K562 (cell line): ENCODE measurements around the gene HPCAL1. TPM values are rescaled to one million over a fixed set of nuclear protein-coding genes. Genes with fewer than 3 reads are reported as not detected.

Experiments used
- BCL6 ChIP-seq: fragments of 250-450 bp; sonication (Bioruptor Pico); IDR thresholded peaks from 2 replicates; pipeline ENCODE4 v1.4.0; 2020
- CBX5 ChIP-seq: IDR thresholded peaks from 2 replicates; pipeline ENCODE4 v1.6.1; 2014; ENCODE audit warnings: low read depth, borderline replicate concordance
- CREB3 ChIP-seq: fragments of 450-650 bp; conservative IDR thresholded peaks from 2 replicates; pipeline ENCODE4 v1.6.1; 2016; ENCODE audit warnings: missing genetic modification characterization, low read depth, mild to moderate bottlenecking, missing compliant biosample characterization, moderate library complexity
- DIDO1 ChIP-seq: fragments of 450-650 bp; IDR thresholded peaks from 2 replicates; pipeline ENCODE4 v1.6.1; 2016; ENCODE audit warnings: low read depth, missing biosample characterization, missing genetic modification characterization
- DNMT1 ChIP-seq: fragments of 450-650 bp; IDR thresholded peaks from 2 replicates; pipeline ENCODE4 v1.6.1; 2016; ENCODE audit warnings: antibody characterized with exemption, mild to moderate bottlenecking
- ETV5 ChIP-seq: sonication (generic); formaldehyde crosslinking; IDR thresholded peaks from 2 replicates; pipeline ENCODE4 v1.4.0; 2020; ENCODE audit warnings: low read depth, mild to moderate bottlenecking, missing genetic modification reagents
- HDAC1 ChIP-seq, 2 experiments: fragments of 450-650 bp; IDR thresholded peaks; 2 replicates each; pipeline ENCODE4 v1.6.1; 2016 to 2017; ENCODE audit warnings: inconsistent platforms in 1 of 2, mild to moderate bottlenecking in 1 of 2, moderate library complexity in 1 of 2
- HDGF ChIP-seq: fragments of 450-650 bp; IDR thresholded peaks from 2 replicates; pipeline ENCODE4 v1.6.1; 2016
- HINFP ChIP-seq: fragments of 450-650 bp; conservative IDR thresholded peaks from 2 replicates; pipeline ENCODE4 v1.6.1; 2016; ENCODE audit warnings: missing genetic modification characterization, low read depth, mild to moderate bottlenecking, control low read depth, missing compliant biosample characterization
- JUND ChIP-seq, 2 experiments: IDR thresholded peaks; 2 replicates in 1 of 2; 3 replicates in 1 of 2; pipeline ENCODE4 v1.6.1; 2011; ENCODE audit warnings: borderline replicate concordance in 2 of 2, low read depth in 2 of 2, low read length in 2 of 2, improper control_type of control experiment in 1 of 2, missing biosample characterization in 1 of 2, missing genetic modification characterization in 1 of 2, missing genetic modification reagents in 1 of 2
- KLF1 ChIP-seq: fragments of 450-650 bp; IDR thresholded peaks from 2 replicates; pipeline ENCODE4 v1.6.1; 2016; ENCODE audit warnings: missing genetic modification characterization, missing compliant biosample characterization
- MED1 ChIP-seq: sonication (generic); formaldehyde crosslinking; IDR thresholded peaks from 2 replicates; pipeline ENCODE4 v1.8.1; 2023; ENCODE audit warnings: missing genetic modification reagents, borderline replicate concordance
- MNT ChIP-seq, 2 experiments: fragments of 450-650 bp; conservative IDR thresholded peaks; 2 replicates each; pipeline ENCODE4 v1.6.1; 2017; ENCODE audit warnings: mild to moderate bottlenecking in 2 of 2, moderate library complexity in 2 of 2
- MTF1 ChIP-seq: fragments of 250-450 bp; sonication (Bioruptor Pico); IDR thresholded peaks from 2 replicates; pipeline ENCODE4 v1.9.0; 2021; ENCODE audit warnings: moderate library complexity, mild to moderate bottlenecking, inconsistent platforms, borderline replicate concordance
- PCBP1 ChIP-seq: fragments of 200-400 bp; formaldehyde crosslinking; IDR thresholded peaks from 2 replicates; pipeline ENCODE4 v1.6.1; 2018; ENCODE audit warnings: mild to moderate bottlenecking, low read depth, low read length; ENCODE audit not compliant: poor library complexity, severe bottlenecking
- POLR2AphosphoS5 ChIP-seq: IDR thresholded peaks from 2 replicates; pipeline ENCODE4 v1.6.1; 2011; ENCODE audit warnings: mild to moderate bottlenecking, low read depth, low read length, moderate library complexity; ENCODE audit not compliant: control insufficient read depth, insufficient read depth
- RFX1 ChIP-seq: fragments of 450-650 bp; IDR thresholded peaks from 2 replicates; pipeline ENCODE4 v1.6.1; 2016; ENCODE audit warnings: mild to moderate bottlenecking, moderate library complexity
- TAF15 ChIP-seq: fragments of 200-400 bp; formaldehyde crosslinking; IDR thresholded peaks from 2 replicates; pipeline ENCODE4 v1.6.1; 2017; ENCODE audit warnings: mild to moderate bottlenecking, low read depth, low read length, moderate library complexity
- ZNF551 ChIP-seq: fragments of 250-450 bp; sonication (Bioruptor Pico); IDR thresholded peaks from 2 replicates; pipeline ENCODE4 v1.5.0; 2021; ENCODE audit warnings: mild to moderate bottlenecking, moderate library complexity
- ZNF584 ChIP-seq: fragments of 200-800 bp; sonication (Bioruptor generic); IDR thresholded peaks from 2 replicates; pipeline ENCODE4 v1.6.1; 2016; ENCODE audit warnings: low read depth, mild to moderate bottlenecking, missing genetic modification characterization, missing compliant biosample characterization
- ZNF740 ChIP-seq, 3 experiments: fragments of 200-800 bp in 1 of 3; sonication (Bioruptor generic) in 1 of 3; sonication (generic) in 1 of 3; formaldehyde crosslinking in 1 of 3; IDR thresholded peaks; 2 replicates each; pipeline versions ENCODE4 v1.6.1 to v1.8.0; 2016 to 2022; ENCODE audit warnings: mild to moderate bottlenecking in 2 of 3, missing compliant biosample characterization in 2 of 3, missing genetic modification characterization in 2 of 3, missing genetic modification reagents in 1 of 3
- ZNF764 ChIP-seq: fragments of 250-450 bp; sonication (Bioruptor Pico); IDR thresholded peaks from 2 replicates; pipeline ENCODE4 v1.4.0; 2020; ENCODE audit warnings: low read depth, mild to moderate bottlenecking, moderate library complexity
- ZNF830 ChIP-seq: fragments of 250-450 bp; sonication (Bioruptor Pico); IDR thresholded peaks from 2 replicates; pipeline ENCODE4 v1.5.0; 2021; ENCODE audit warnings: mild to moderate bottlenecking
- polyA plus RNA-seq, 8 experiments: library from polyadenylated mRNA; depleted of rRNA in 4 of 8; stranded (reverse) in 5 of 8; unstranded in 3 of 8; fragments of >200 nt; fragmentation: Nextera tagmentation in 2 of 8; fragmentation: Illumina TruSeq in 1 of 8; extraction: Ambion mirVana in 2 of 8; extraction: Trizol in 1 of 8; gene quantifications; 2 replicates each; pipeline versions ENCODE4 v1.2.1 to v1.2.3, GENCODE V29; 2011 to 2014; ENCODE audit warnings: inconsistent platforms in 1 of 8, missing spikeins in 1 of 8
- total RNA-seq, 7 experiments: library from RNA; depleted of rRNA in 6 of 7; stranded (reverse); fragments of >200 nt in 6 of 7; fragmentation: Illumina TruSeq in 2 of 7; extraction: Trizol in 2 of 7; gene quantifications; 2 replicates each; pipeline versions ENCODE4 v1.2.1 to v1.2.3, GENCODE V29; 2011 to 2021; ENCODE audit warnings: low replicate concordance in 1 of 7

The HPCAL1 gene
- total and polyA plus RNA-seq, 9 of the 15 experiments (the other 6 are each of a cell fraction or from before 2014, with no cell fraction given), result 2.7 to 65.5 (median 23.9) TPM

GRCh38 chr2:10392951-10393639 is 90.4 kb downstream of the HPCAL1 start (continued):
- TF ChIP-seq CBX5 (no peak), RFX1 (no peak), ZNF830 (CRISPR knock-in tag) (no peak), JUND (IDR thresholded peaks at IDR 0.05; ENCODE audit: borderline replicate concordance, low read depth, low read length) (peak; percentile 34; the same call in 1 of the 2 replicates), JUND (tag; IDR thresholded peaks at IDR 0.05; ENCODE audit: borderline replicate concordance, low read depth, low read length) (no peak; the same call in 2 of the 3 replicates), HDAC1 (IDR thresholded peaks at IDR 0.05) (peak in 1 of 2 experiments; percentile 64; a peak in 1 of 4 replicates), ZNF764 (CRISPR knock-in tag) (no peak), ZNF551 (CRISPR knock-in tag) (no peak), ETV5 (peak; percentile 67; the same call in 1 of the 2 replicates), HDGF (no peak), PCBP1 (no peak), MNT (conservative IDR thresholded peaks at IDR 0.05) (0 out of 4 replicates have a peak, but pooled peaks of 1 of the 2 experiments have one; percentile 30), MTF1 (CRISPR knock-in tag) (no peak), DNMT1 (no peak), ZNF584 (no peak), CREB3 (tag) (no peak), POLR2AphosphoS5 (peak; percentile 97), BCL6 (CRISPR knock-in tag) (no peak), ZNF740 (CRISPR knock-in tag; IDR thresholded peaks at IDR 0.05) (no peak), ZNF740 (tag; IDR thresholded peaks at IDR 0.05) (no peak), MED1 (CRISPR knock-in tag) (no peak), TAF15 (no peak), DIDO1 (tag) (no peak), KLF1 (no peak), HINFP (tag) (no peak)
